B cell (primary cell): ENCODE data around the gene TTLL6. TPM values are rescaled to one million over a fixed set of nuclear protein-coding genes. Genes with fewer than 3 reads are reported as not detected.

Source experiments
- ATAC-seq: fragments of 200-7000 bp; cut with Tn5 transposase; one replicate; pipeline ENCODE4 v1.10.0; 2021; ENCODE audit warnings: low read depth, mild to moderate bottlenecking, moderate number of reproducible peaks, moderate library complexity
- CTCF ChIA-PET: fragments of 350-600 bp; sonication (Branson Sonifier 250); formaldehyde crosslinking; loops from one replicate; lab custom pipeline; 2021; ENCODE audit warnings: antibody characterized with exemption, inconsistent platforms; lab: Charles Lee
- POLR2A ChIA-PET: fragments of 350-600 bp; sonication (Branson Sonifier 250); formaldehyde crosslinking; loops from one replicate; lab custom pipeline; 2021; ENCODE audit warnings: antibody characterized with exemption; lab: Charles Lee
- DNase-seq: peaks from one replicate; pipeline ENCODE4 v3.0.0; 2013
- H2AFZ ChIP-seq: 2 replicates; pipeline ENCODE4 v1.6.1; 2012; ENCODE audit warnings: mild to moderate bottlenecking, low read depth, low read length; ENCODE audit not compliant: insufficient read depth, poor library complexity, severe bottlenecking
- H3K27ac ChIP-seq, 2 donors: 1 replicate in 1 of 2; 2 replicates in 1 of 2; pipeline ENCODE4 v1.5.1; 2012 to 2013; ENCODE audit warnings: low read length in 2 of 2, mild to moderate bottlenecking in 2 of 2, moderate library complexity in 1 of 2
- H3K27me3 ChIP-seq, 4 experiments: fragments of 200-600 bp in 1 of 4; sonication (generic) in 1 of 4; replicated peaks in 1 of 4; 1 replicate in 2 of 4; 2 replicates in 2 of 4; pipeline versions ENCODE4 v1.6.1 to v1.7.0; 2013 to 2016; ENCODE audit warnings: low read length in 3 of 4, mild to moderate bottlenecking in 2 of 4, mixed read lengths in 1 of 4, moderate library complexity in 1 of 4; ENCODE audit not compliant: insufficient read depth in 4 of 4, control insufficient read depth in 3 of 4; ENCODE audit errors: control extremely low read depth in 1 of 4
- H3K36me3 ChIP-seq, 2 experiments: replicated peaks in 1 of 2; 1 replicate in 1 of 2; 2 replicates in 1 of 2; pipeline versions ENCODE4 v1.6.1 to v1.7.1; 2013; ENCODE audit warnings: low read length in 1 of 2; ENCODE audit not compliant: insufficient read depth in 2 of 2, control insufficient read depth in 1 of 2; ENCODE audit errors: control extremely low read depth in 1 of 2, extremely low read depth in 1 of 2
- H3K4me1 ChIP-seq, 2 donors: fragments of 200-600 bp in 1 of 2; sonication (generic) in 1 of 2; 1 replicate in 1 of 2; 2 replicates in 1 of 2; pipeline versions ENCODE4 v1.5.1 to v1.6.1; 2013 to 2017; ENCODE audit warnings: low read length in 2 of 2; ENCODE audit not compliant: control insufficient read depth in 2 of 2, insufficient read depth in 2 of 2
- H3K4me2 ChIP-seq: replicated peaks from 2 replicates; pipeline ENCODE3; 2012; ENCODE audit warnings: mild to moderate bottlenecking, low read depth, low read length; ENCODE audit not compliant: poor library complexity, severe bottlenecking
- H3K4me3 ChIP-seq, 5 experiments: fragments of 200-600 bp in 1 of 5; sonication (generic) in 1 of 5; 1 replicate in 3 of 5; 2 replicates in 2 of 5; pipeline versions ENCODE4 v1.5.1 to v1.7.0; 2011 to 2016; ENCODE audit warnings: low read length in 4 of 5, mild to moderate bottlenecking in 4 of 5, low read depth in 2 of 5, control low read depth in 1 of 5, moderate library complexity in 1 of 5; ENCODE audit not compliant: insufficient read depth in 1 of 5; ENCODE audit errors: control extremely low read depth in 1 of 5, extremely low read depth in 1 of 5
- H3K79me2 ChIP-seq: fragments of 200-600 bp; sonication (generic); one replicate; pipeline ENCODE4 v1.6.0; 2016; ENCODE audit warnings: low read length; ENCODE audit not compliant: control insufficient read depth, insufficient read depth
- H3K9ac ChIP-seq: fragments of 200-600 bp; sonication (generic); 2 replicates; pipeline ENCODE4 v1.6.1; 2017; ENCODE audit warnings: mild to moderate bottlenecking, low read length, moderate library complexity
- H3K9me3 ChIP-seq, 3 donors: one replicate each; pipeline versions ENCODE4 v1.6.1 to v1.7.1; 2013; ENCODE audit warnings: low read length in 2 of 3; ENCODE audit not compliant: control insufficient read depth in 2 of 3, insufficient read depth in 1 of 3; ENCODE audit errors: control extremely low read depth in 1 of 3
- H4K20me1 ChIP-seq: 2 replicates; pipeline ENCODE4 v1.6.0; 2012; ENCODE audit warnings: mild to moderate bottlenecking, low read length; ENCODE audit not compliant: insufficient read depth, control insufficient read depth, poor library complexity, severe bottlenecking
- H3K27ac Mint-ChIP-seq: one replicate; pipeline ENCODE4 v1.8.0; 2021; ENCODE audit warnings: mixed read lengths
- H3K27me3 Mint-ChIP-seq: one replicate; pipeline ENCODE4 v1.8.0; 2021; ENCODE audit warnings: mixed read lengths
- H3K4me1 Mint-ChIP-seq: one replicate; pipeline ENCODE4 v1.8.0; 2021; ENCODE audit warnings: mixed read lengths
- H3K4me3 Mint-ChIP-seq: one replicate; pipeline ENCODE4 v1.8.0; 2021; ENCODE audit warnings: mixed read lengths
- H3K9me3 Mint-ChIP-seq: one replicate; pipeline ENCODE4 v1.8.0; 2022; ENCODE audit warnings: mixed read lengths; ENCODE audit not compliant: insufficient read depth
- EZH2 ChIP-seq: IDR thresholded peaks from 2 replicates; pipeline ENCODE4 v1.6.1; 2012; ENCODE audit warnings: borderline replicate concordance, low read depth, mild to moderate bottlenecking, moderate library complexity, low read length; ENCODE audit not compliant: insufficient read depth, poor library complexity, severe bottlenecking
- WGBS: methylation state at CpG from one replicate; pipeline ENCODE4 v1.1.5; 2013; ENCODE audit warnings: missing lambda C conversion rate; ENCODE audit not compliant: insufficient coverage; 5-methylcytosine and 5-hydroxymethylcytosine counted together
- intact Hi-C: fragments of 100-400 bp; cut with micrococcal nuclease; formaldehyde crosslinking; loops from one replicate; pipeline ENCODE4 v1.10.0; 2022
- polyA plus RNA-seq: library from polyadenylated mRNA; depleted of rRNA; stranded (reverse); fragments of >200 nt; gene quantifications from 2 replicates; pipeline ENCODE4 v1.2.3, GENCODE V29; 2012
- total RNA-seq, 2 donors: library from RNA; stranded (reverse); fragments of 120-200 nt in 1 of 2; gene quantifications; 1 replicate in 1 of 2; 2 replicates in 1 of 2; pipeline versions ENCODE4 v1.2.3 to v1.2.4, GENCODE V29; 2013 to 2022
- TF ChIP-seq, protein P1 (sequence below): fragments of 200-600 bp; IDR thresholded peaks from one replicate; pipeline ENCODE4 v1.8.0; 2022; ENCODE audit warnings: antibody characterized with exemption, mild to moderate bottlenecking

Gene TTLL6
- total and polyA plus RNA-seq, 2 donors (not counting 1 experiment from before 2014, with no cell fraction given): not detected

DNA sequence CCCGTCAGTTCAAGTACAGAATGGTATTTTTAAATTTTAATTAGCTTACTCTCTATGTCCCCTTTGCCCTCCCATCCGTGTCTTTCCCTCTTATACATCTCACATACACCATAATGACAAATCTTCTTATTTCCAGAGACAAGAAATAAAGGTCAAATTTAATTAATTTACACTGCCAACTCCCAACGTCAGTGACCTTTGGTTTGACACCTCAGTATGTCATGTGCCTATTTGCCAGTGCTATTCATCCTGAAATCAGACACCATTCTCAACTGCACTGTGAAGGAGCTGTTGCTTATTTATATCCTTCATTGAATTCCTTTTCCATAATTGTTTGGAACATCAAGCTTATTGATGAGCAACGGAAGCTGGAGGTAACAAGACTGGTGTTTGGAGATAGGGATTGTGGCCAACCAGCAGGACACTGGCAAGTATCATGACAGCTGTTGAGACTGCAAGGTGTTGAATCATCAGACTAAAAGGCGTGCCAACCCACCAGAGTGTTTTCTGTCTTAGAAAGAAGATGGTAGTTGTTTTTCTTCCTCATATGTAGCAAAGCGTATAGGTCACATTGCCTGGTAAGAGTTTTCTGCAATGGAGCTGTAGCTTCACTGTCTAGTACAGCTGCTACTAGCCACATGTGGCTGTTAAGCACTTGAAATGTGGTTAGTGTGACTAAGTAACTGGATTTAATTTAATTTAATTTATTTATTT, 26.3 kb upstream of the TTLL6 start:
- POLR2A ChIA-PET: no interaction called here
- H3K9ac ChIP-seq: no peak overlapping the region
- no peaks in the 10 kb centered on the region for H3K9me3 ChIP-seq

GRCh38 chr17:48842746-48843145, 25.7 kb upstream of the TTLL6 start:
- H3K4me1 Mint-ChIP-seq: peaks cover 30% of the 10 kb centered on the region
- no peaks in the 10 kb centered on the region for H3K9me3 ChIP-seq
- H3K4me2 ChIP-seq: no peak overlapping the region
- H3K4me3 Mint-ChIP-seq: no peak overlapping the region
- no peaks in the 10 kb centered on the region for H3K27me3 ChIP-seq
- H3K36me3 ChIP-seq: peaks cover 14 to 37% of the 10 kb centered on the region in 2 experiments
- ATAC-seq: no peak
- ChIA-PET CTCF (interaction anchor here (1.3 to 5.6 kb wide), 5 partner anchors 12 to 171 kb away, joined by 3 to 37 read pairs (median 6); partner anchors contain the start of gene CALCOCO2), POLR2A (no interaction called here)
- H2AFZ ChIP-seq: no peak overlapping the region
- H3K27me3 Mint-ChIP-seq: no peaks in the 10 kb centered on the region
- intact Hi-C loops: no loop called here
- no peak overlapping the region for H3K27ac Mint-ChIP-seq
- no peak overlapping the region for H3K27ac ChIP-seq
- H3K9ac ChIP-seq: no peak overlapping the region
- no peaks in the 10 kb centered on the region for H3K9me3 Mint-ChIP-seq
- no peak for DNase-seq
- H3K4me3 ChIP-seq: no peak overlapping the region
- H4K20me1 ChIP-seq: peaks cover 28% of the 10 kb centered on the region
- TF ChIP-seq EZH2: no peak
- TF ChIP-seq, protein P1, sequence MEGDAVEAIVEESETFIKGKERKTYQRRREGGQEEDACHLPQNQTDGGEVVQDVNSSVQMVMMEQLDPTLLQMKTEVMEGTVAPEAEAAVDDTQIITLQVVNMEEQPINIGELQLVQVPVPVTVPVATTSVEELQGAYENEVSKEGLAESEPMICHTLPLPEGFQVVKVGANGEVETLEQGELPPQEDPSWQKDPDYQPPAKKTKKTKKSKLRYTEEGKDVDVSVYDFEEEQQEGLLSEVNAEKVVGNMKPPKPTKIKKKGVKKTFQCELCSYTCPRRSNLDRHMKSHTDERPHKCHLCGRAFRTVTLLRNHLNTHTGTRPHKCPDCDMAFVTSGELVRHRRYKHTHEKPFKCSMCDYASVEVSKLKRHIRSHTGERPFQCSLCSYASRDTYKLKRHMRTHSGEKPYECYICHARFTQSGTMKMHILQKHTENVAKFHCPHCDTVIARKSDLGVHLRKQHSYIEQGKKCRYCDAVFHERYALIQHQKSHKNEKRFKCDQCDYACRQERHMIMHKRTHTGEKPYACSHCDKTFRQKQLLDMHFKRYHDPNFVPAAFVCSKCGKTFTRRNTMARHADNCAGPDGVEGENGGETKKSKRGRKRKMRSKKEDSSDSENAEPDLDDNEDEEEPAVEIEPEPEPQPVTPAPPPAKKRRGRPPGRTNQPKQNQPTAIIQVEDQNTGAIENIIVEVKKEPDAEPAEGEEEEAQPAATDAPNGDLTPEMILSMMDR: no peak
- peaks cover 75% of the 10 kb centered on the region for H3K79me2 ChIP-seq
- peaks cover 34 to 35% of the 10 kb centered on the region in 2 donors for H3K4me1 ChIP-seq
- WGBS: no CpG with 5 or more reads among the region's 3 CpGs

More for the DNA sequence above, 26.3 kb upstream of the TTLL6 start:
- H3K27me3 ChIP-seq: no peaks in the 10 kb centered on the region
- no peak overlapping the region for H3K4me2 ChIP-seq
- H3K36me3 ChIP-seq: peaks cover 14 to 42% of the 10 kb centered on the region in 2 experiments
- Mint-ChIP-seq H3K27ac (no peak overlapping the region), H3K4me3 (no peak overlapping the region), H3K4me1 (peaks cover 24% of the 10 kb centered on the region), H3K9me3 (no peaks in the 10 kb centered on the region), H3K27me3 (no peaks in the 10 kb centered on the region)
- CTCF ChIA-PET: interaction anchor here (0.6 to 5.6 kb wide), 7 partner anchors 13 to 1276 kb away, joined by 3 to 37 read pairs (median 4); partner anchors contain the start of gene CALCOCO2
- WGBS: 93% methylated on average over 4 of the region's 6 CpGs
- intact Hi-C loops: no loop called here
- no peak overlapping the region for H3K4me3 ChIP-seq
- peaks cover 75% of the 10 kb centered on the region for H3K79me2 ChIP-seq
- peaks cover 28 to 29% of the 10 kb centered on the region in 2 donors for H3K4me1 ChIP-seq
- H2AFZ ChIP-seq: no peak overlapping the region
- ATAC-seq: no peak
- no peak for DNase-seq
- H4K20me1 ChIP-seq: peaks cover 22% of the 10 kb centered on the region
- no peak overlapping the region for H3K27ac ChIP-seq
- no peak for TF ChIP-seq EZH2
- TF ChIP-seq, protein P1: no peak
